Measurements from ENCODE around the gene GLYAT. TPM values are rescaled to one million over a fixed set of nuclear protein-coding genes. Genes with fewer than 3 reads are reported as not detected.

Gene GLYAT
- total and polyA plus RNA-seq, 5 donors: 0.39 to 0.57 TPM; not detected in 3

DNA sequence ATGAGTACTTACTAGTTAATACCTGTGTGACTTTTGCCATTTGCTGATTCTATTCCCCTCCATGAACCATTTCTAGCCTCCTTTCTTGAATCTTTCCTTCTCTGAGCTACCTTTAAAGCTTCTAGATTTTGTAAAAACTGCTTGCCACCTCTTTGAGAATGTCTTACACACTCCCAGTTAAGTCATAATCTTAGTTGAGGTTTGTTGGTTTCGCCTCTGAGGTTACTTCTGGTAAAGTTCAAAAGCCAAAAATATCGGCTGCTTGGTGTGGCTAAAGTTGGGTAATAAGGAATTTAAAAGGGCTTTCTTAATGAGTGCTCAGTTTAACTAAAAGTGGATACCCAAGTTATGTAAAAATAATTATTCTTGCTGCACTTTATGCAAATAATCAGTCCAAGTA lies 10.4 kb upstream of the GLYAT start:
- intact Hi-C loops (cut with DNase I): no loop called here
- Histone ChIP-seq H3K9me3 (ENCODE audit: control insufficient read depth, low read length) (peaks cover 7% of the 10 kb centered on the region), H3K4me1 (ENCODE audit: control insufficient read depth, insufficient read depth, low read length) (no peaks in the 10 kb centered on the region)

GRCh38 chr11:58741127-58741526 lies 9.4 kb upstream of the GLYAT start:
- Histone ChIP-seq H3K27me3 (ENCODE audit: control insufficient read depth, insufficient read depth) (no peaks in the 10 kb centered on the region), H3K9me3 (ENCODE audit: control insufficient read depth, low read length) (peaks cover 7% of the 10 kb centered on the region), H3K4me1 (ENCODE audit: control insufficient read depth, insufficient read depth, low read length) (no peaks in the 10 kb centered on the region), H3K4me3 (ENCODE audit: low read length) (no peak overlapping the region), H3K27ac (ENCODE audit: low read length) (no peak overlapping the region)
- ATAC-seq (no peak), DNase-seq (no peak)
- intact Hi-C loops (cut with DNase I): no loop called here
- 59% methylated on average over 1 of the region's 1 CpG for WGBS

More for the DNA sequence above, 10.4 kb upstream of the GLYAT start:
- no peak overlapping the region for H3K4me3 ChIP-seq (ENCODE audit: low read length)
- H3K27me3 ChIP-seq (ENCODE audit: control insufficient read depth, insufficient read depth): no peaks in the 10 kb centered on the region
- ATAC-seq: no peak
- DNase-seq: no peak
- H3K27ac ChIP-seq (ENCODE audit: low read length): no peak overlapping the region
- WGBS: 70% methylated on average over 2 of the region's 2 CpGs

GRCh38 chr11:58740447-58740846 lies 8.7 kb upstream of the GLYAT start:
- Histone ChIP-seq H3K4me3 (ENCODE audit: low read length) (no peak overlapping the region), H3K27ac (ENCODE audit: low read length) (no peak overlapping the region), H3K27me3 (ENCODE audit: control insufficient read depth, insufficient read depth) (no peaks in the 10 kb centered on the region), H3K9me3 (ENCODE audit: control insufficient read depth, low read length) (peaks cover 7% of the 10 kb centered on the region), H3K4me1 (ENCODE audit: control insufficient read depth, insufficient read depth, low read length) (no peaks in the 10 kb centered on the region)
- 66% methylated on average over 4 of the region's 4 CpGs for WGBS
- DNase-seq (no peak), ATAC-seq (no peak)
- intact Hi-C loops (cut with DNase I): no loop called here

DNA sequence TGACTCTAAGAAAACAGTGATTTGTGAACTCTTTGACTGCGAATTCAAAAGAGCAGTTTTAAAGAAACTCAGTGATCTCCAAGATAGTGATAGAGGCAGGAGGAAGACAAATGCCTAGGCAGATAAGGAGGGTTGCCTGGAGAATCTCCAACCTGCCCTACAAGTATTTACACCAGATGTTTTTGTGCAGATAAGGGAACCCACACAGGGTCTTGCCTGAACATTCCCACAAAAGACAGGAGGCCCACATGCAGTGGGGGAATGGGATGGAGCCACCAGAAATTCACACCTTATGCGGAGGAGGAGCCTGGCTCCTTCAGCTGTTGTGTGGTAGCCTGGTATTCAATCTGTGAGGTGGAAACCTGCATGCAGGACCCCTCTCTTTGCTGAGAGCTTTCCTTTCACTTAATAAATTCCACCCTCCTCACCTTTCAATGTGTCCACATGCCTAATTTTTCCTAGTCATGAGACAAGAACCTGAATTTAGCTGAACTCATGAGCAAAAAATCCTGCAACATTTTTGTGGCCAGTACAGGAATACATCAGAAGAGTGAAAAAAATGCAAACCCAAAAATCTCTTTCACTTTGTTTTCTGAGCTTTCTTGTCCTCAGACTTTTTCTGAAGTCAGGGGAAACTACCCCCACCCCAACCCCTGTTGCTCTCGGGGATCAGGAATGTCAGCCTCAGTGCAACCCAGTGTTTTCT lies 8.1 kb upstream of the GLYAT start:
- ATAC-seq (no peak), DNase-seq (no peak)
- intact Hi-C loops (cut with DNase I): no loop called here
- WGBS: 59% methylated on average over 3 of the region's 3 CpGs
- Histone ChIP-seq H3K27ac (ENCODE audit: low read length) (no peak overlapping the region), H3K4me3 (ENCODE audit: low read length) (no peak overlapping the region), H3K4me1 (ENCODE audit: control insufficient read depth, insufficient read depth, low read length) (no peaks in the 10 kb centered on the region), H3K27me3 (ENCODE audit: control insufficient read depth, insufficient read depth) (no peaks in the 10 kb centered on the region), H3K9me3 (ENCODE audit: control insufficient read depth, low read length) (peaks cover 7% of the 10 kb centered on the region)

GRCh38 chr11:58734681-58735490 lies 3.1 kb upstream of the GLYAT start:
- WGBS: 59% methylated on average over 4 of the region's 4 CpGs
- H3K27me3 ChIP-seq (ENCODE audit: control insufficient read depth, insufficient read depth): no peaks in the 10 kb centered on the region
- DNase-seq: no peak
- H3K4me3 ChIP-seq (ENCODE audit: low read length): no peak overlapping the region
- H3K27ac ChIP-seq (ENCODE audit: low read length): no peak overlapping the region
- intact Hi-C loops (cut with DNase I): no loop called here
- H3K4me1 ChIP-seq (ENCODE audit: control insufficient read depth, insufficient read depth, low read length): no peaks in the 10 kb centered on the region
- ATAC-seq: no peak
- H3K9me3 ChIP-seq (ENCODE audit: control insufficient read depth, low read length): no peaks in the 10 kb centered on the region

DNA sequence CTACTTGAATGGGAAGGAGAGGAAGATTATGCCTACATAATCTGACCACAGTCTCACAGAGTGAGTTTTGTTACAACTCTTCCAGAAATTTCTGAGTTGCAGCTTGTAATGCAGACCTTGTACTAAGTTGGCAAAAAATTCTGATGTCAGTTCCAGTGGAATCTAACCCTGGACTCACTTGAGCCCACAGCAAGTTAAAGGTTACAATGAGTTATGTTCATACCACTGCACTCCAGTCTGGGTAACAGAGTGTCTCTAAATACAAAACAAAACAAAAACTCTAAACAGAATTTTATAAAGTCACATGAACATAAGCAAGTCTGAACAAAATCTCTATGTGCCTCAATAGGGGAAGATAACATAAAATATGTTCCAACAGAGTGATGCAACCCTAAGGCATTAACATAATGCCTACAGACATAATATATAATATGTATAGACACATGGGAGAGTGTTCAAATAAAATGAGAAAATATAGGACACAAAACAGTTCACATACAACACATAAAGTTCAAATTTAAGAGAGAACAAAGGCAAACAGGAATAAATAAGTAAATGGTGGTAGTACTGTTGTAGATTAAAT lies 1.1 kb downstream of the GLYAT start:
- no peak for ATAC-seq
- H3K4me1 ChIP-seq (ENCODE audit: control insufficient read depth, insufficient read depth, low read length): no peaks in the 10 kb centered on the region

DNA sequence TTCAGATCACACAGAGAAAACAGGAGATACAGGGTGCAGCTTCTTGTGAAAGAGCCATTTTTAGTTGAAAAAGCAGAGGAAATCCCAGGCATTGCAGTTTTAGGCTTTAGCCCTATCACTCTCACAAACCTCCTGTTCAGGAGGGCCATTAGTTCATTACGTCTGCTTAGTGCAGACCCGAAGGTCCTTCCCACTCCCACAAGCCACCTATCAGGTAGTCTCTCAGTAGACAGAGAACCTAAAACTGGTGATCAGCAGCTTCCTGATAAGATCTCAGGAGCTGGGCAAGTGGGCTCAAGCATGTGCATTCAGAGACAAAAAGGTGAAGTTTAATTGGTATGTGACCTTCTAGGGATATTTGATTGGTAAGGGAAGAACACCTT lies 4.3 kb downstream of the GLYAT start:
- intact Hi-C loops (cut with DNase I): no loop called here
- Histone ChIP-seq H3K4me1 (ENCODE audit: control insufficient read depth, insufficient read depth, low read length) (no peaks in the 10 kb centered on the region), H3K27ac (ENCODE audit: low read length) (no peak overlapping the region), H3K27me3 (ENCODE audit: control insufficient read depth, insufficient read depth) (no peaks in the 10 kb centered on the region), H3K4me3 (ENCODE audit: low read length) (no peak overlapping the region), H3K9me3 (ENCODE audit: control insufficient read depth, low read length) (no peaks in the 10 kb centered on the region)
- 54% methylated on average over 2 of the region's 2 CpGs for WGBS
- ATAC-seq (no peak), DNase-seq (no peak)

More for the DNA sequence above, 1.1 kb downstream of the GLYAT start:
- Histone ChIP-seq H3K4me3 (ENCODE audit: low read length) (no peak overlapping the region), H3K27me3 (ENCODE audit: control insufficient read depth, insufficient read depth) (no peaks in the 10 kb centered on the region), H3K9me3 (ENCODE audit: control insufficient read depth, low read length) (no peaks in the 10 kb centered on the region), H3K27ac (ENCODE audit: low read length) (no peak overlapping the region)
- intact Hi-C loops (cut with DNase I): no loop called here
- no peak for DNase-seq

- Histone ChIP-seq H3K9me3 (ENCODE audit: control insufficient read depth, low read length) (no peaks in the 10 kb centered on the region), H3K27me3 (ENCODE audit: control insufficient read depth, insufficient read depth) (no peaks in the 10 kb centered on the region), H3K27ac (ENCODE audit: low read length) (no peak overlapping the region), H3K4me1 (ENCODE audit: control insufficient read depth, insufficient read depth, low read length) (no peaks in the 10 kb centered on the region), H3K4me3 (ENCODE audit: low read length) (no peak overlapping the region)
- DNase-seq: no peak
- 23% methylated on average over 2 of the region's 2 CpGs for WGBS
- intact Hi-C loops (cut with DNase I): no loop called here
- ATAC-seq: no peak
Observed at GRCh38 chr11:58726737-58727414, 4.9 kb downstream of the GLYAT start.

DNA sequence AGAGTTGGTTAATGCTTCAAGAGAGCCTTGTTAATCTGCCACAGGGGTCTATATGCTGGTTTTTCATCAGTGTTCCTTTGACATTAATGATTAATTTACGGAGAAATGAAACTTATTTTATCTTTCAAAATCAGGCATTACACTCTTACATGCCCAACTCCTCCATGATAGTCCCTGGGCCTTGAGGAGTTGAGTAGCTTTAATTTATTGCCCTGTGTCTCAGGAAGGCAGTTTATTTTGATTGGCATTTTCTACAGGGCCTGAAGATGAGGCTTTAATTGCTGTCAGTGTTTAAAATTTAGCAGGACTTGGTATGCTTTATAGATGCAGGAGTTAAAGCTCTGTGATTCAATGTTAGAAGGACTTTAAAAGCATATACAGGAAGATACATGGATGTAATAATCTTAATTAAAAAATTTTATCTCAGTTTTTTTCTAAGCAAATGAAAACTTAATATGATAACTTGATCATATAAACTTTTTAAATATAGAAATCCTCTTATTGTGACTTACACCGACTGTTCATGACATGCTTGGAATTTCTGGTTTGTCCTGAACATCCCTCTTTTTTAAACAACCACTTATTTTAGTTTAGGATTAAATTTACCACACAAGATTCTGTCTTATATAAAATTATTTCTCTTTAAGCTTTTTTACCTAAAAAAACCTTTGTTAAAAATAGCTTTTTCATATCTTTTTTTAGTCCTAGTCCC lies 12.2 kb downstream of the GLYAT start:
- Histone ChIP-seq H3K9me3 (ENCODE audit: control insufficient read depth, low read length) (no peaks in the 10 kb centered on the region), H3K27me3 (ENCODE audit: control insufficient read depth, insufficient read depth) (no peaks in the 10 kb centered on the region), H3K27ac (ENCODE audit: low read length) (no peak overlapping the region), H3K4me1 (ENCODE audit: control insufficient read depth, insufficient read depth, low read length) (no peaks in the 10 kb centered on the region), H3K4me3 (ENCODE audit: low read length) (no peak overlapping the region)
- 79% methylated on average over 2 of the region's 2 CpGs for WGBS
- DNase-seq (no peak), ATAC-seq (no peak)
- intact Hi-C loops (cut with DNase I): no loop called here

GRCh38 chr11:58712531-58712930 lies 19.2 kb downstream of the GLYAT start:
- whole genome bisulfite sequencing: 13% methylated on average over 1 of the region's 1 CpG
- ATAC-seq: no peak
- H3K9me3 ChIP-seq (ENCODE audit: control insufficient read depth, low read length): no peaks in the 10 kb centered on the region

More at GRCh38 chr11:58712531-58712930, 19.2 kb downstream of the GLYAT start:
- Histone ChIP-seq H3K4me3 (ENCODE audit: low read length) (no peak overlapping the region), H3K27ac (ENCODE audit: low read length) (no peak overlapping the region), H3K27me3 (ENCODE audit: control insufficient read depth, insufficient read depth) (no peaks in the 10 kb centered on the region), H3K4me1 (ENCODE audit: control insufficient read depth, insufficient read depth, low read length) (no peaks in the 10 kb centered on the region)
- intact Hi-C loops (cut with DNase I): no loop called here
- DNase-seq: no peak

All from right cardiac atrium (tissue), 5 donors.